Psoas muscle (tissue), 8 donors: ENCODE data around the gene MFNG. TPM values are rescaled to one million over a fixed set of nuclear protein-coding genes. Genes with fewer than 3 reads are reported as not detected.
"Not testable (repeated sequence)": the region's sequence is repeated elsewhere in the genome, so short reads cannot be mapped to it uniquely, and the experiment has no call there.

ENCODE experiments used
- ATAC-seq, 4 donors: fragments of 200-7000 bp; cut with Tn5 transposase; one replicate each; pipeline ENCODE4 v1.9.1; 2020; ENCODE audit warnings: moderate library complexity in 3 of 4, mild to moderate bottlenecking in 2 of 4
- DNase-seq, 2 donors: peaks; one replicate each; pipeline ENCODE4 v3.0.0-alpha.2; 2020
- H3K27ac ChIP-seq: fragments of 200-600 bp; one replicate; pipeline ENCODE4 v1.8.0; 2022
- H3K27me3 ChIP-seq, 3 donors: fragments of 200-600 bp in 1 of 3; one replicate each; pipeline versions ENCODE4 v1.6.1 to v1.8.0; 2013 to 2022; ENCODE audit warnings: low read length in 2 of 3, mild to moderate bottlenecking in 2 of 3, moderate library complexity in 1 of 3; ENCODE audit not compliant: insufficient read depth in 3 of 3
- H3K36me3 ChIP-seq, 2 donors: fragments of 200-600 bp in 1 of 2; one replicate each; pipeline versions ENCODE4 v1.6.1 to v1.8.0; 2013 to 2022; ENCODE audit warnings: low read depth in 1 of 2, mild to moderate bottlenecking in 1 of 2, moderate library complexity in 1 of 2; ENCODE audit not compliant: insufficient read depth in 1 of 2
- H3K4me1 ChIP-seq: fragments of 200-600 bp; one replicate; pipeline ENCODE4 v1.8.0; 2022
- H3K4me3 ChIP-seq: fragments of 200-600 bp; one replicate; pipeline ENCODE4 v1.8.0; 2022; ENCODE audit warnings: mild to moderate bottlenecking
- H3K9me3 ChIP-seq: fragments of 200-600 bp; one replicate; pipeline ENCODE4 v1.8.0; 2022
- CTCF ChIP-seq: fragments of 200-600 bp; IDR thresholded peaks from one replicate; pipeline ENCODE4 v1.8.0; 2022; ENCODE audit warnings: antibody characterized with exemption
- WGBS, 3 donors: extraction: QIAGEN DNeasy Blood & Tissue Kit; methylation state at CpG; one replicate each; pipeline versions ENCODE4 v1.1.6 to v1.1.7; 2013; 5-methylcytosine and 5-hydroxymethylcytosine counted together
- intact Hi-C, 2 donors: fragments of 100-400 bp; cut with DNase I; formaldehyde crosslinking; loops; one replicate each; pipeline versions ENCODE4 v1.11.0 to v1.14.2; 2022
- polyA plus RNA-seq, 3 donors: library from polyadenylated mRNA; stranded (reverse); fragments of 200-250 nt; gene quantifications; one replicate each; pipeline ENCODE4 v1.2.3, GENCODE V29; 2013
- total RNA-seq, 4 donors: library from RNA; stranded (reverse); fragmentation: NEBNext Ultra II Directional in 2 of 4; extraction: Animal tissue kit (Norgen Biotek cat#: 25700) in 2 of 4; gene quantifications; one replicate each; pipeline versions ENCODE4 v1.2.1 to v1.2.4, GENCODE V29; 2021 to 2023
- donor health status: healthy with polysubstance abuse.
- donor health status: DM: no; HTN: no; CAD: no; lungs with moderate emphysema.
- donor health status: Bipolar disorder and iron deficiency.
- donor health status: healthy.
- donor health status: DM: yes; HTN: yes; CAD: no.
- donor health status: DM: no; HTN: no; CAD: no.
- donor health status: DM: no; HTN: no; CAD: no.
- donor health status: DM: yes; HTN: yes; CAD: no.

MFNG gene
- total and polyA plus RNA-seq, 7 donors, result 4.3 to 9.6 (median 8.0) TPM

GRCh38 chr22:37470087-37470445 lies 16.1 kb downstream of the MFNG start:
- Histone ChIP-seq H3K9me3 (no peaks in the 10 kb centered on the region), H3K4me1 (no peaks in the 10 kb centered on the region), H3K36me3 (no peaks in the 10 kb centered on the region), H3K27me3 (peaks cover 0 to 38% (median 1%) of the 10 kb centered on the region in 3 donors), H3K27ac (no peak overlapping the region), H3K4me3 (no peak overlapping the region)
- no peak for TF ChIP-seq CTCF
- intact Hi-C loops, result no loop called here
- DNase-seq, result no peak
- no peak for ATAC-seq
- WGBS, 3 donors, result 68 to 81% (median 71%) methylated on average over 5 of the region's 5 CpGs

- Histone ChIP-seq H3K27me3 (peaks cover 0 to 38% (median 1%) of the 10 kb centered on the region in 3 donors), H3K9me3 (no peaks in the 10 kb centered on the region), H3K36me3 (no peaks in the 10 kb centered on the region), H3K4me3 (no peak overlapping the region), H3K4me1 (no peaks in the 10 kb centered on the region), H3K27ac (no peak overlapping the region)
- DNase-seq (no peak), ATAC-seq (no peak)
- intact Hi-C loops, result no loop called here
- WGBS, 3 donors, result 65 to 78% (median 73%) methylated on average over 8 of the region's 8 CpGs
- no peak for TF ChIP-seq CTCF
These were observed 16.6 kb downstream of the MFNG start for GRCh38 chr22:37469416-37470086.

- ATAC-seq, H3K9me3 ChIP-seq, H3K4me3 ChIP-seq, H3K27ac ChIP-seq, H3K4me1 ChIP-seq, DNase-seq, intact Hi-C loops, H3K36me3 ChIP-seq: not testable (repeated sequence)
- WGBS, 3 donors, result 91 to 96% (median 92%) methylated on average over 14 of the region's 14 CpGs
- H3K27me3 ChIP-seq, result peaks cover 0 to 38% (median 1%) of the 10 kb centered on the region in 3 donors
These were observed 17.9 kb downstream of the MFNG start for GRCh38 chr22:37468201-37468695.

- intact Hi-C loops, result no loop called here
- TF ChIP-seq CTCF, result no peak
- ATAC-seq, result no peak
- no peak for DNase-seq
- peaks cover 0 to 30% (median under 1%) of the 10 kb centered on the region in 3 donors for H3K27me3 ChIP-seq
- no peaks in the 10 kb centered on the region for H3K4me1 ChIP-seq
- H3K27ac ChIP-seq, result no peak overlapping the region
- no peaks in the 10 kb centered on the region for H3K36me3 ChIP-seq
- H3K4me3 ChIP-seq, result no peak overlapping the region
- no peaks in the 10 kb centered on the region for H3K9me3 ChIP-seq
- WGBS, 3 donors, result 27 to 31% (median 30%) methylated on average over 14 of the region's 14 CpGs
These were observed 18.7 kb downstream of the MFNG start for GRCh38 chr22:37467391-37467955.

GRCh38 chr22:37464181-37464580 lies 22.0 kb downstream of the MFNG start:
- intact Hi-C loops, result no loop called here
- Histone ChIP-seq H3K4me1 (no peaks in the 10 kb centered on the region), H3K4me3 (no peak overlapping the region), H3K9me3 (no peaks in the 10 kb centered on the region), H3K27ac (no peak overlapping the region), H3K27me3 (peaks cover 0 to 31% (median 4%) of the 10 kb centered on the region in 3 donors), H3K36me3 (no peaks in the 10 kb centered on the region)
- DNase-seq (no peak), ATAC-seq (no peak)
- no peak for TF ChIP-seq CTCF
- WGBS, 3 donors, result 9 to 14% (median 11%) methylated on average over 4 of the region's 4 CpGs
